ENCODE results near the gene LEMD1.

- TF ChIP-seq CTCF (IDR thresholded peaks at IDR 0.05; ENCODE audit: insufficient read depth, low read length, poor library complexity, severe bottlenecking), result no peak
- TF ChIP-seq EZH2phosphoT487 (conservative IDR thresholded peaks at IDR 0.05; ENCODE audit: low read length), result no peak
Measured at GRCh38 chr1:205436776-205437410, 15.0 kb upstream of the LEMD1 start.
